AG04450 (cell line): ENCODE data around the gene OR56B4. TPM values are rescaled to one million over a fixed set of nuclear protein-coding genes. Genes with fewer than 3 reads are reported as not detected.
"Not testable (repeated sequence)": the region's sequence is repeated elsewhere in the genome, so short reads cannot be mapped to it uniquely, and the experiment has no call there.

ENCODE experiments used
- CTCF ChIA-PET: fragments of 300-600, 350-600 bp; formaldehyde crosslinking; extraction: SDS; loops from one replicate; lab custom pipeline; 2022; ENCODE audit warnings: antibody characterized with exemption, inconsistent platforms; lab: Charles Lee
- POLR2A ChIA-PET: fragments of 350-600 bp; formaldehyde crosslinking; extraction: SDS; loops from one replicate; lab custom pipeline; 2021; ENCODE audit warnings: antibody characterized with exemption, inconsistent platforms; lab: Yijun Ruan, JAX
- DNase-seq: peaks from one replicate; pipeline ENCODE4 v3.0.0-alpha.2; 2011; ENCODE audit warnings: low read depth, low spot score
- H3K27ac ChIP-seq: one replicate; pipeline ENCODE4 v1.5.1; 2012; ENCODE audit warnings: low read depth, low read length, control low read depth
- H3K27me3 ChIP-seq: one replicate; pipeline ENCODE4 v1.6.0; 2012; ENCODE audit warnings: low read length; ENCODE audit not compliant: control insufficient read depth, insufficient read depth
- H3K4me3 ChIP-seq: 2 replicates; pipeline ENCODE4 v1.5.1; 2011; ENCODE audit warnings: mild to moderate bottlenecking, low read depth, low read length, control low read depth
- H3K9me3 ChIP-seq: 2 replicates; pipeline ENCODE4 v1.5.1; 2012; ENCODE audit warnings: low read length; ENCODE audit not compliant: control insufficient read depth, insufficient read depth
- CTCF ChIP-seq: IDR thresholded peaks from 2 replicates; pipeline ENCODE4 v1.5.1; 2011; ENCODE audit warnings: low read depth, low read length, control low read depth, inconsistent platforms
- polyA plus RNA-seq: library from polyadenylated mRNA; depleted of rRNA; stranded (reverse); fragments of >200 nt; gene quantifications from 2 replicates; pipeline ENCODE4 v1.2.3, GENCODE V29; 2011

Gene OR56B4
- polyA plus RNA-seq, 1 experiment: not detected

- no peak for TF ChIP-seq CTCF
- Histone ChIP-seq H3K27me3 (no peaks in the 10 kb centered on the region), H3K27ac (no peak overlapping the region), H3K9me3 (no peaks in the 10 kb centered on the region), H3K4me3 (no peak overlapping the region)
- no peak for DNase-seq
- ChIA-PET POLR2A (no interaction called here), CTCF (no interaction called here)
Observed at GRCh38 chr11:6124245-6124644, 16.8 kb downstream of the OR56B4 start.

- no peak overlapping the region for H3K4me3 ChIP-seq
- no peaks in the 10 kb centered on the region for H3K9me3 ChIP-seq
- no peak overlapping the region for H3K27ac ChIP-seq
- DNase-seq: no peak
- no peaks in the 10 kb centered on the region for H3K27me3 ChIP-seq
- CTCF ChIA-PET: no interaction called here
- POLR2A ChIA-PET: no interaction called here
- no peak for TF ChIP-seq CTCF
Observed at GRCh38 chr11:6127881-6128280, 20.4 kb downstream of the OR56B4 start.

GRCh38 chr11:6129011-6129410 lies 21.5 kb downstream of the OR56B4 start:
- Histone ChIP-seq H3K4me3 (no peak overlapping the region), H3K9me3 (no peaks in the 10 kb centered on the region), H3K27ac (no peak overlapping the region), H3K27me3 (no peaks in the 10 kb centered on the region)
- ChIA-PET CTCF (no interaction called here), POLR2A (no interaction called here)
- no peak for TF ChIP-seq CTCF
- DNase-seq: no peak

DNA sequence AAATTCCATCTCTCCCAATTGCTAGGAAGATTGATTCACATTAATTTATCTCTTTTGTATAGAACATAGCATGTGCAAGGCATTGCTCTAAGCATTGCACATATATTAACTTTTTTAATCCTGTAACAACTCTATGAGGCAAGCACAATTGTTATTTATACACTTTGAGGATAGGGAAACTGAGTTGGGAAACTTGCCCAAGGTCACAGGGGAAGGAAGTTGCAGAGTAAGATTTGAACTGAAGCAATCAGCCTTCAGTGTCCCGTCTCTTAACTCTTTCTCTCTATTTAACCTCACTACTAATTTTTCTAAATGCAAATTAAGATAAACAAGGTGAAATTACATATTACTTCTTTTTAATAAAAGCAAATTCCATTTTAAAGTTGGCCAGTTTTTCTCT lies 22.2 kb downstream of the OR56B4 start:
- TF ChIP-seq CTCF: no peak
- DNase-seq: no peak
- no peak overlapping the region for H3K27ac ChIP-seq
- ChIA-PET CTCF (no interaction called here), POLR2A (no interaction called here)
- no peaks in the 10 kb centered on the region for H3K9me3 ChIP-seq
- H3K4me3 ChIP-seq: no peak overlapping the region
- no peaks in the 10 kb centered on the region for H3K27me3 ChIP-seq

GRCh38 chr11:6132431-6132830 lies 24.9 kb downstream of the OR56B4 start:
- ChIA-PET CTCF (no interaction called here), POLR2A (no interaction called here)
- no peaks in the 10 kb centered on the region for H3K27me3 ChIP-seq
- DNase-seq: no peak
- no peak for TF ChIP-seq CTCF
- no peaks in the 10 kb centered on the region for H3K9me3 ChIP-seq
- H3K4me3 ChIP-seq: no peak overlapping the region
- H3K27ac ChIP-seq: no peak overlapping the region

- CTCF ChIA-PET: interaction anchor here (0.6 to 1.7 kb wide), 2 partner anchors 35 to 218 kb away, joined by 3 to 7 read pairs; no protein-coding TSS in a partner anchor
- POLR2A ChIA-PET, H3K9me3 ChIP-seq, DNase-seq, H3K27me3 ChIP-seq, H3K27ac ChIP-seq, H3K4me3 ChIP-seq: not testable (repeated sequence)
Observed at GRCh38 chr11:6135936-6136335, 28.5 kb downstream of the OR56B4 start.
